ENCODE measurements around the gene CASR.

DNA sequence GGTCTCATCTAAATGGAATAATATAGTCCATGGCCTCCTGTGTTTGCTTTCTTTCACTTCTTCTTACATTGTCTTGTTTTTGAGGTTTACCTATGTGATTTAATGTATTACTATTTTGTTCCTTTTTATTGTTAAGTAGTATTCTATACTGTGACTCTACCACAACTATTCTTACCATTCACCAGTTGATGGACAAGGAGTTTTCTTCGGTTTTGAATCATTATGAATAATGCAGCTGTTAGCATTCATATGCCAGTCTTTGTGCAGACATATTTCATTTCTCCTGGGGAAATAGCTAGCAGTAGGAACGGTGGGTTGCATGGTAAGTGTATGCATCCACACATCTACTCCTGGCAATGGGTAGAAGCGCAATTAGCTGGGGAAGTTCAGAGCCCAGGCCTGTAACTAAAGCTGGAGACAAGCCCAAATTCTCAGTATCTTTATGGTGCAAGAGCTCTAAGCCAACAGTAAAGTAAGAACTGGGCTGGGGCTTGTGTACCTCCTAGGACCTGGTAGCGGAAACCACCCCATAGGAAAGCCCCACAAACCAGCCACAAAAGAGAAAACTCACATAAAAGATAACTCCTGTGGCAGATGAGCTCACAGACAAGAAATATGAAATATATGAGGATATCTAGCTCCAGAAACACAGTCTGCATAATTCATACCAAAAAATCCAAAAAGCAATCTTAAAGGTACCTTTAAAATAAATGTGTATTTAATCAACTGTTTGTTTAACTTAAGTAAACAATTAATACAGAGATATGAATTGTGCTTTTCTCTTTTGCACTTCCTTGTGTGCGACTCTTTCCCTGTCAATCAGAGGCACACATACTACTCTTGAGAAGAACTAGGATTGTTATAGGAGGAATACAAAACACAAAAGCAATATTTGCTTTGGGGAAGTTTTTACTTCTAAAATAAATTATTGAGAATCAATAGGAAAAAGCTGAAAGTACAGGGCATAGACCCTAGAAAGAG lies 138.9 kb downstream of the CASR start:
- no peak for TF ChIP-seq GATA2 (IDR thresholded peaks at IDR 0.05; ENCODE audit: low read depth, low read length)
- TF ChIP-seq GATA3 (IDR thresholded peaks at IDR 0.05; ENCODE audit: low read depth, low read length) = no peak

All from SH-SY5Y (cell line).